KOPT-K1 (cell line): ENCODE measurements around the gene GLP1R.

Source experiments
- H3K27ac ChIP-seq: fragments of 200-600 bp; sonication (generic); 2 replicates; pipeline ENCODE4 v1.5.1; 2016; ENCODE audit warnings: antibody characterized with exemption, mild to moderate bottlenecking, low read depth, low read length; ENCODE audit not compliant: poor library complexity, severe bottlenecking
- H3K36me3 ChIP-seq: fragments of 200-600 bp; sonication (generic); 2 replicates; pipeline ENCODE4 v1.5.1; 2017; ENCODE audit warnings: antibody characterized with exemption, mild to moderate bottlenecking, low read length, moderate library complexity; ENCODE audit not compliant: insufficient read depth
- H3K9me3 ChIP-seq: fragments of 200-600 bp; sonication (generic); 2 replicates; pipeline ENCODE4 v1.5.1; 2017; ENCODE audit warnings: antibody characterized with exemption, low read length, mild to moderate bottlenecking; ENCODE audit not compliant: insufficient read depth, poor library complexity, severe bottlenecking

Gene GLP1R

DNA sequence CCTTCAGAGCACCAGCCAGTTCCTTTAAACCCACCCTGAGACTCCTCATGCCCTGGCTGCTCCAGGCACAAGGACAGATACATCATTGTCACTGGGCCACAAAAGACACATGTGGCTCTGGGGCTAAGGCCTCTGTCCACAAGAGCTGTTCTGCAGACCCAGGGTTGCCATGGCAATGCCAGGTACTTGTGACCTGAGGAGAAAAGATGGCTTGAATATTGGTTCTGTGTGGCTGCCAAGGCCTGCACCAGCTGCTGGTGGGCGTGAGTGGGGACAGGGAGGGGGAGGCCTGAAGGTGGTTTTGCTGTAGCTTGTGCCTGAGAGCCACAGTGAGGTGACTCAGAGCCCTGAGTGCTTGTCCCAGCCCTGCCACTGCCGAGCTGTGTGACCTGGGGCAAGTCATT, 34.7 kb downstream of the GLP1R start:
- Histone ChIP-seq H3K9me3 (no peaks in the 10 kb centered on the region), H3K36me3 (no peaks in the 10 kb centered on the region), H3K27ac (no peak overlapping the region)

- H3K36me3 ChIP-seq = no peaks in the 10 kb centered on the region
- no peak overlapping the region for H3K27ac ChIP-seq
- H3K9me3 ChIP-seq = no peaks in the 10 kb centered on the region
These were observed 35.9 kb downstream of the GLP1R start for GRCh38 chr6:39084506-39084905.

GRCh38 chr6:39085129-39085797, 36.7 kb downstream of the GLP1R start:
- no peak overlapping the region for H3K27ac ChIP-seq
- H3K36me3 ChIP-seq = no peaks in the 10 kb centered on the region
- no peaks in the 10 kb centered on the region for H3K9me3 ChIP-seq

GRCh38 chr6:39086294-39086693, 37.7 kb downstream of the GLP1R start:
- H3K9me3 ChIP-seq = no peaks in the 10 kb centered on the region
- no peak overlapping the region for H3K27ac ChIP-seq
- H3K36me3 ChIP-seq = no peaks in the 10 kb centered on the region

DNA sequence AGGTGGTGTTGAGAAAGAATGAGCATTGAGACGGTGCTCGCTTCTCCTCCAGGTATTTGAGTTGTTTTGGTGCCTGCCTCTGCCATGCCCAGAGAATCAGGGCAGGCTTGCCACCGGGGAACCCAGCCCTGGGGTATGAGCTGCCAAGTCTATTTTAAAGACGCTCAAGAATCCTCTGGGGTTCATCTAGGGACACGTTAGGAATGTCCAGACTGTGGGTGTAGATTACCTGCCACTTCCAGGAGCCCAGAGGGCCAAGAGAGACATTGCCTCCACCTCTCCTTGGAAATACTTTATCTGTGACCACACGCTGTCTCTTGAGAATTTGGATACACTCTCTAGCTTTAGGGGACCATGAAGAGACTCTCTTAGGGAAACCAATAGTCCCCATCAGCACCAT, 38.1 kb downstream of the GLP1R start:
- H3K27ac ChIP-seq = no peak overlapping the region
- H3K36me3 ChIP-seq = no peaks in the 10 kb centered on the region
- no peaks in the 10 kb centered on the region for H3K9me3 ChIP-seq

GRCh38 chr6:39087197-39087596, 38.6 kb downstream of the GLP1R start:
- H3K9me3 ChIP-seq = no peaks in the 10 kb centered on the region
- no peak overlapping the region for H3K27ac ChIP-seq
- no peaks in the 10 kb centered on the region for H3K36me3 ChIP-seq

- H3K9me3 ChIP-seq = no peaks in the 10 kb centered on the region
- no peaks in the 10 kb centered on the region for H3K36me3 ChIP-seq
- no peak overlapping the region for H3K27ac ChIP-seq
These were observed 39.8 kb downstream of the GLP1R start for GRCh38 chr6:39088331-39088730.

- Histone ChIP-seq H3K36me3 (no peaks in the 10 kb centered on the region), H3K9me3 (no peaks in the 10 kb centered on the region), H3K27ac (no peak overlapping the region)
These were observed 41.5 kb downstream of the GLP1R start for GRCh38 chr6:39090036-39090435.

DNA sequence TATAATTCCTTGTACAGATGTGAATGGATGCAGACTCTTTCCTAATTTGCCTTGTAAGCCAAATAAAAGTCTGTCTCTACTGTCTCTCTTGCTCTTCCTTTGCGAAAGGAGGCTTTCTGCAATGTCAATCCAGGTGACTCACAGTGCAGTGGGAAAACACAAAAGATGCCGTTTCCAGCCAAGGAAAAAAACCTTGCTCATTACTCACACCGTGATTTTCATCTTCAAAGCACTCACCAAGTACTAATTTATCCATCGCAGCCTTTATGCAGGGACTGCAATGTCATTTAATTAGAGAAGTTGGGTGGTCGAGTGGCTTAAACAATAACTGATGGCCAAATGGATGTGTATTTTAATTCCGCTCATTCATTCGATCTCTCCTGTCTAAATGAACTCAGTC, 42.6 kb downstream of the GLP1R start:
- Histone ChIP-seq H3K36me3 (no peaks in the 10 kb centered on the region), H3K27ac (no peak overlapping the region), H3K9me3 (no peaks in the 10 kb centered on the region)

DNA sequence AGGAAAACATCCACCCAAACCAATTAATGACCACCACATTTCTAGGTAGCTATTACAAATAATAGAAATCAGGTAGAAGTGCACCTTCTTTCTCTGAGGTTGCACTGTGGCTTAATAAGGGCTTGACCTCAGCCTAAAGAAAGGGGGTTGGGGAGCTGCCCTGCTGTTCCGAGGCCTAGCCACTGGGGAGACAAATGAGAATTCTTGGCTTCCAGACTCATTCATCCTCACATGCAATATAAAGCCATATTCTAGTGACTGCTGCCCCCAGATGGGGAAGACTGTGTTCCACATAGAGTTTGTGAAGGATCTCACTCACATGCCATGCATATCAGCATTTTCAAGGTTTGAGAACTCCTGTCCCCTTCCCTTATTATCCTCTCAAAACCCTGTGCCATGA, 43.5 kb downstream of the GLP1R start:
- Histone ChIP-seq H3K9me3 (no peaks in the 10 kb centered on the region), H3K36me3 (no peaks in the 10 kb centered on the region), H3K27ac (no peak overlapping the region)

DNA sequence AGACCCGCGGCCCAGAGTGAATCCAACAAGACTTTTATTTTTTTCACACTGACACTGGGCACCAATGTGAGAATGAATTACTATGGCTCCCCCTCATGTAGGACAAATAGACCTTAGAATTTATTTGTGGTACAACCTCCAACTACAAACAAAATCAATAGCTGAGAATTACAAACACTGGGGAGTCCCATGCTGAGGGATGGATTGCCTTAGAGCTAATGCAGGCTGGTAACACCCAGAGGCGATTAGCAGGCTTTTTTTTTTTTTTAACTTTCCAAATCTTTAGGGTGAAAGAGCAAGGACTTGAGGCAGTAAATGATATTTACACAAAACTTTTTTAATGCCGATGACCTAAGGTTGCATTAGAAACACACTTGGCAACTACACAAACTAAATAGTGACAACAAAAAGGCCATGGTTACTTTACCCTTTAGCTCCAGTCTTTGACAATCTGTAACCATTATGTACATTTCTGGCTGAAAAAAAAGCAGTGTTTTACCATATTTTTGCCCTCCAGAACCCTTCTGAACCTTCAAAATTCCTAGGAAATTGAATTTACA, 44.6 kb downstream of the GLP1R start:
- no peak overlapping the region for H3K27ac ChIP-seq
- no peaks in the 10 kb centered on the region for H3K36me3 ChIP-seq
- H3K9me3 ChIP-seq = no peaks in the 10 kb centered on the region

- Histone ChIP-seq H3K27ac (no peak overlapping the region), H3K36me3 (no peaks in the 10 kb centered on the region), H3K9me3 (no peaks in the 10 kb centered on the region)
These were observed 47.0 kb downstream of the GLP1R start for GRCh38 chr6:39095578-39095977.

DNA sequence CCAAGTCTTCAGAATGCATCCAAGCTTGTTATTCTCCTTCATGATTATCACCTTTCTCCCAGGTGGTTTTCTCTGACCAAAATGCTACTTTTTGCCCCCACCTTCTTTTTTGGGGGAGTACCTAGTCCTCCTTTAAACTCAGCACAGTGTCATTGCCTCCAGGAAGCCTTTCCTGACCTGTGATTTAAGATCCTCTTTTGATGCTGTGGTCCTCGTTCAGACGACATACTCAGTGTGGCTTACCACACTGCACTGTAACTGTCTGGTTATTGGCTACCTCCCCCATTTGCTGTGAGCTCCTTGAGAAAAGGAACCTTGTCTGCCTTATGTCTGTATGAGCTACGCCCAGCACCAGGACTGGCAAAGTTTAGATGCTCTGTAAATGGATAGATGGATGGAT, 51.8 kb downstream of the GLP1R start:
- H3K27ac ChIP-seq = no peak overlapping the region
- no peaks in the 10 kb centered on the region for H3K9me3 ChIP-seq
- peaks cover 29% of the 10 kb centered on the region for H3K36me3 ChIP-seq

DNA sequence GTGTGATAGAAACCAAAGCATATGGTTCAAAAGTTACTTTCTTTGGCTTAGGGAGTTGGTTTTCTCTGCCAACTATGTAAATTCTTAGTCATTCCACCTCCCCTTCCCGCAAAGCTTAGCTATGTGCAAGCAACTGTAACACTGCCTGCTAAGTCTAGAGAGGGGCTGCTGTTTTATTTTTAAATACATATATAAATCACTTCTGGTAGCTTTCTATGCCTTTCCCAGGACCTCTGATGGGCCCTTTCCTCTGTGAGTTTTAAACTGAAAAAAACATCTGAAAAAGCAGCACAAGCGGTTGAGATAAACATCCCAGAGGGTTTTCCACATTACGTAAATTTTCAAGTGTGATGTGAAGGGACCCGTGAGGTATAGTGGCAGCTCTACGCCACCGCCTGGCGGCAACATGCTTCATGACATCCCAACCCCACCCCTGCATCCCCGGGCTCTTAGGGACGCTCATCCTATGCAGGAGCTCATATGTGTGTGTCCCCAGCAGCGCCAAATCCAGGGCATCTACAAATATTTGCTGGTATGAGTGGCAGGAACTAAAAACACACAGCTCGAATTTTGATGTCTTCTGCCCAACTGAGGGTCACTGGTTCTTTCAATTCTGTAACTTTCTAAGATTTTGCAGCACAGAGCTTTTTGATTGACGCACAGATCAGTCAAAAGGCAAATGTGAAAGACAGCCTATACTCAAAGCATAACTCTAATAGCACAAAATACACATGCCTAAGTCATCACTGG, 53.7 kb downstream of the GLP1R start:
- Histone ChIP-seq H3K36me3 (peaks cover 40% of the 10 kb centered on the region), H3K9me3 (no peaks in the 10 kb centered on the region), H3K27ac (no peak overlapping the region)

GRCh38 chr6:39102821-39103136, 54.2 kb downstream of the GLP1R start:
- no peaks in the 10 kb centered on the region for H3K9me3 ChIP-seq
- H3K27ac ChIP-seq = no peak overlapping the region
- H3K36me3 ChIP-seq = peaks cover 42% of the 10 kb centered on the region

DNA sequence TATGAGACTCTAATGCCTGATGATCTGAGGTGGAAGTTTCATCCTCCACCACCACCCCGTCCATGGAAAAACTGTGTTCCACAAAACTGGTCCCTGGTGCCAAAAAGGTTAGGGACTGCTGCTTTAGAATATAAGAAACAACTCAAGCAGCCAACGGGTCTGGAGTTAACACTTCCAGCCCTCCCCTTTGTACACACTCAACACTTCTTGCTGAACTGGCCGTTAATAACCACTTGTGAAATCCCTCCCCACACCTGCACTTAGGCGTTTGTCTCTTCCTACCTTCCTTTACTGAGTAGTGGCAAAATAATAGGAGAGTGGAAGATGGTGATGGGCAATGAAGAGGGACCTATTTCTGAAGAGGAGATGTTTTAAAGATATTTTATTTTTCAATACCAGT, 55.9 kb downstream of the GLP1R start:
- no peaks in the 10 kb centered on the region for H3K9me3 ChIP-seq
- peaks cover 60% of the 10 kb centered on the region for H3K36me3 ChIP-seq
- H3K27ac ChIP-seq = no peak overlapping the region
